Measurements from ENCODE around the gene ZNF615.
"Not testable (repeated sequence)": the region's sequence is repeated elsewhere in the genome, so short reads cannot be mapped to it uniquely, and the experiment has no call there.

ZNF615 gene

DNA sequence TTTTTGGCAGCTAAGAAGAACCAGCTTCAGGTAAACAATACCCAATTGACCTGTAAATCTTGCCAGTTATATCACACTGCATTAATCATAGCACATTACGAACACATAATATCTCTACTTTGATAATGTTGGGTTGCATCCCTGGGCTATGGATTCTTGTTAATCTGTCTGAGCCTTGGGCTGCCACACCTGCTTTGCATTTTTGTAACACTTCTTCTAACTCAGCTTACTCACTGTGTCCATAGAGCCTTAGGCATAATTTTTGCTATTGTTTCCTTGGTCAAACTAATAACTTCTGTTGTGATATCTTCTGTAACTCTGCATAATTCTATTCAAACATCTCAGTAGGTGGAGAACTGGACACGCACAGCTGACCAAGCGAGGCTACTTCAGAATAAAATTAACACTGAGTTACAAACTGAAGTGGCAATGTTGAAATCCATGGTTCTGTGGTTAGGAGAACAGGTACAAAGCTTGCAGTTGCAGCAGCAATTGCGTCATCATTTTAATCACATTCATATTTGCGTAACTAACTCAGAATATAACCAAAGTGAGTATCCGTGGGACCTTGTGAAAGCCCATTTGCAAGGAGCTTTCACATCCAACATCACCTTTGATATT lies 27.8 kb downstream of the ZNF615 start:
- DNase-seq (ENCODE audit: low read depth) = no peak

DNA sequence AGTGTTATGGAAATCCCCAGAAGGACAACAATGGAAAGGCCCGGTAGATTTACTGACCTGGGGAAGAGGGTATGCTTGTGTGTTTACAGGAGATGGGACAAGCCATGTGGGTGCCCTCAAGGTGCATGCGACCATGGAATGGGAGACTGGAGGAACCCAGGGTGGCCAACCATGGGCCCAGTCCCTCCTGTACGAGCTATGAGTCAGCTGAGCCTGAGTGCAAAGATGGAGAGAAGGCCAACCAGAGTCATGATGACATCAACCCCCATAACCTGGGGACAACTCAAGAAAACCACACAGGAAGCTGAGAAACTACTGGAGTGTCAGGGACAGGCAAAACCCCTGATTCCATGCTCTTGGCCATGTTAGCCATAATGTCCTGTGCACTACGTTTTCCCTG lies 29.1 kb downstream of the ZNF615 start:
- no peak for DNase-seq (ENCODE audit: low read depth)

DNA sequence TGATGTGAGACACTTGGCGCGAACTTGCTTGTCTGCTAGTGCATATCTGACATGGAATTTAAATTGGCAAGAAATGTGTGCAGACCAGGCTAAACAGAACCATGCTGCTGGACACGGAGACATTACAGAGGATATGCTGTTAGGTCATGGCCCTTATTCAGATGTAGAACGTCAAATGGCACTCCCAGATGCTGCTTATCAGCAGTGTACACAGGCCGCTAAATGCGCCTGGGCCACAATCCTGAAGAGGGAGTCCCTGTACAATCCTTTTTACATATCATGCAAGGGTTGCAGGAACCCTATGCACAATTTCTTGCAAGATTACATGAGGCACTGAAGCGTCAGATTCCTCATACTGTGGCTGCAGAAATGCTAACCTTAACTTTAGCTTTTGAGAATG lies 30.7 kb downstream of the ZNF615 start:
- DNase-seq (ENCODE audit: low read depth) = no peak

DNA sequence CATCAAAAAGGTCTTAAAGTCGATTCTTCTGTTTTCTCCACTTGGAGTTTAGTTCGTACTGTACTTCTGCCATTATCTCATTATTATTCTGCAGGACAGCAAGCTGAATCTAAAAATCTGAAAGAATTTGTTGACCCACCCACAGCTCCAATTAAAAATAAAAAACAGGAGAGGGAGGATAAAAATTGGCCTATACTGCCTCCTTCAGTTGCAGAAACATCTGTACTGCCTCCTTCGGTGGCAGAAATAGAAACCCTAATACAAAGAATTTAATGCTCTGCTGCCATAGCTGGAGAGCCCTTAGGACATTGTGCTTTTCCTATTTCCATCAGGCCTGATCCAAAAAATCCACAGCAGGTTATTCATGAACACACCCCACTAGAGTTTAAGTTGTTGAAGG lies 31.2 kb downstream of the ZNF615 start:
- no peak for DNase-seq (ENCODE audit: low read depth)

DNA sequence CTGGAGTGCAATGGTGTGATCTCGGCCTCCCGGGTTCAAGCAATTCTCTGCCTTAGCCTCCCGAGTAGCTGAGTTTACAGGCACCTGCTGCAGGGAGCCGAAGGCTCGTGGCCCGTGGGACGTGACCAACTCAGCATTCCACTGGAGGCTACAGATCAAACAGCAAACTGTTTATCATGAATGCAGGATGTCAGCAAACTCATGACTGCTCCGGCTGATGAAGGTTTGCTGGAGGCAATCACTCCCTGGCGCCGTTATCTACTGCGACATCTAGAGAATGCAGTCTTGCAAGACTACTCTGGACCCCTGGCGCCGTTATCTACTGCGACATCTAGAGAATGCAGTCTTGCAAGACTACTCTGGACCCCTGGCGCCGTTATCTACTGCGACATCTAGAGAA lies 32.2 kb downstream of the ZNF615 start:
- DNase-seq (ENCODE audit: low read depth) = not testable (repeated sequence)

DNA sequence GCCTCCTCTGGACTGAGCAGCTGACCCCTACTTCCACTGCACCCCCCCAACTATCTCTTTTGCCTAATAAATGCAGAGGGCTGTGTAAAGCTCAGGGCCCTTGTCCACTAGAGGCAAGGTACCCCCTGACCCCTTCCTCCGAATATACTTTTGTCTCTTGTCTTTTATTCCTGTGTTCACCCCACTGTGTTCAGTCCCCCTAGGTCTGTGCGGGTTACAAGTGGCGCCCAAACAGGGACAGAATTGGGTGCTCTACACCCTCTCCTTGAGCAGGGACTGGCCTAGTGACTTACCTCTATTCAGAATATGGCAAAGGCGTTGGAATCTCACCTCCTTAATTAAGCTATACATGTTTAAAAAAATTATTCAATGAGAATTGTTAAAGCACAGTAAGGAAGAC lies 36.4 kb downstream of the ZNF615 start:
- DNase-seq (ENCODE audit: low read depth) = no peak

DNA sequence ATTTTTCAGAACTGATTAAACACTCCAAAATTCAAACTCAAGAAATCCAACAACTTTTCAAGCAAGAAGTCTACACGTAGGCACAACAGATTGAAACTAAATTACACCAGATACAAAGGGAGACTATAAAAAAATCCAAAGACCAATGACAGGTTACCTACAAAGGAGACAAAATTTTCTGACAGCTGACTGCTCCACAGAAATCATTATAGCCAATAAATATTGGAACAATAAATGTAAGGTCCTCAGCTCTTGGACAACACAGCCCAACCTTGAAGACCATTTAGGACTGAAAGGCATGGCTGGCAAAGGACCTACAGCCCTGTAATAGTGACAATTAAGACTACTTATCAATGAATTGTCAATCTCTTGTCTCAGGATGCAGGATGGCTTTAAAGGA lies 37.3 kb downstream of the ZNF615 start:
- no peak for DNase-seq (ENCODE audit: low read depth)

DNA sequence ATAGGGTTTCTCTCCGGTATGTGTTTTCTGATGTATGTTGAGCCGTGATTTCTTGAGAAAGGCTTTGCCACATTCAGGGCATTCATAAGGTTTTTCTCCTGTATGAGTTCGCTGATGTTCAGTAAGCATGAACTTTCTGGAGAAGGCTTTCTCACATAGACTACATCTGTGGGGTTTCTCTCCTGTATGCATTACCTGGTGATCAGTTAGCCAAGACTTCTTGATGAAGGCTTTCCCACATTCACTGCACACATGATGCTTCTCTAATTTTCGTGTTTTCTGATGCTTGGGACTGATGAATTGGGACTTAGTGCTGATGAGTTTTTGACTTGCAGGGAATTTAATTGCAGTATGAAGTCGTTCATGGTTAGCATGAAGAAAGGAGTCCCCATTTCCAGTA lies 42.4 kb downstream of the ZNF615 start:
- no peak for DNase-seq (ENCODE audit: low read depth)

DNA sequence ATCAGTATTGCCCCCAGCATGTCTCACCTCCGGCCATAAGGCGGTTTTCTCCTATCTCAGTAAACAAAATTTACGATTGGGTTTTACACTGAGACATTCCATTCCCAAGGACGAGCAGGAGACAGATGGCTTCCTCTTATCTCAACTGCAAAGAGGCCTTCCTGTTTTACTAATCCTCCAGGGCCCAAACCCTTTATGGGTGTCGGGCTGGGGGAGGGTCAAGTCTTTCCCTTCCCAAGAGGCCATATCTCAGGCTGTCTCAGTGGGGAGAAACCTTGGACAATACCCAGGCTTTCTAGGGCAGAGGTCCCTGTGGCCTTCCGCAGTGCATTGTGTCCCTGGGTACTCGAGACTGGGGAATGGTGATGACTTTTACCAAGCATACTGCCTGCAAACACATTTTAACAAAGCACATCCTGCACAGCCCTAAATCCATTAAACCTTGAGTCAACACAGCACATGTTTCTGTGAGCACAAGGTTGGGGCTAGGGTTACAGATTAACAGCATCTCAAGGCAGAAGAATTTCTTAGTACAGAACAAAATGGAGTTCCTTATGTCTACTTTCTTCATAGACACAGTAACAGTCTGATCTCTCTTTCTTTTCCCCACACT lies 47.3 kb downstream of the ZNF615 start:
- DNase-seq (ENCODE audit: low read depth) = not testable (repeated sequence)

DNA sequence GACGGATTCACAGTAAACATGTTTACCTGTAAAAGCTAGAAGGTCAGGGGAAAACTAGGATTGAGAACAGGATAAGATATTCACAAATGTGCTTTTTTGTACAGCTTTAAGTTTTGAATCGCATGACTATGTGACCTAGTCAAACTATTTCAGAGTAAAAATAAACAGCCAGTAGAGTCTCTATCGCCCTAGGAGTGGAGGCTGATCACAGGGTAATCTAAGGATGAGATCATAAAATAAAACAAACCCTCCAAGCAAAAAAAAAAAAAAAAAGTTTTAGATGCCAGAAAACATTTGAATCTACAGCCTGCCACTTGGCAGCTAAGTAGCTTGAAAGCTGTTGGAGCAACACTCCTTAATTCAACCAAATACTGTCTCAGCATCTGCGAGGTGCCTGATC lies 48.2 kb downstream of the ZNF615 start:
- no peak for DNase-seq (ENCODE audit: low read depth)

DNA sequence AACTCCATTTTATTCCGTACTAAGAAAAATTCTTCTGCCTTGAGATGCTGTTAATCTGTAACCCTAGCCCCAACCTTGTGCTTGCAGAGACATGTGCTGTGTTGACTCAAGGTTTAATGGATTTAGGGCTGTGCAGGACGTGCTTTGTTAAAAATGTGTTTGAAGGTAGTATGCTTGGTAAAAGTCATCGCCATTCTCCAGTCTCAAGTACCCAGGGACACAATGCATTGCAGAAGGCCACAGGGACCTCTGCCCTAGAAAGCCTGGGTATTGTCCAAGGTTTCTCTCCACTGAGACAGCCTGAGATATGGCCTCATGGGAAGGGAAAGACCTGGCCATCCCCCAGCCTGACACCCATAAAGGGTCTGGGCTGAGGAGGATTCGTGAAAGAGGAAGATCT lies 50.2 kb downstream of the ZNF615 start:
- not testable (repeated sequence) for DNase-seq (ENCODE audit: low read depth)

DNA sequence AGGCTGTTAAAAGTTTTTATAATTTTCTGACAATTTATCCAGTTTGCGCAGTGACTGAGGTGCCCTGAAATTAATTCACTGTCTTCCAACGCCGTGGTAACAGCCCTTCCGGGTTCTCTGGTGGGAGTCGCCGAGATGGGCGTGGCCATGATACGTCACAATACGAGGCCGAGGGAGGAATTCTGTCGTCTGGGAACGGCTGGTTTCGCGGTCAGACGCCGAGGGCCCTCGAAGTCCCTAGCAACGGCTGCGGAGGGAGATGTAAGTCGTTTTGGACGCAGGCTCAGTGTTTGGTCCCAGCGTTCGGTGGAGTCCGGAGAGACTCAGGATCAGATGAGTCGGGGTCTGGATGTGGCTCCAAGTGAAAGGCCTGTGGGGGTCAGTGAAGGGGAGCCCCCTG lies 59.0 kb downstream of the ZNF615 start:
- DNase-seq (ENCODE audit: low read depth) = no peak

DNA sequence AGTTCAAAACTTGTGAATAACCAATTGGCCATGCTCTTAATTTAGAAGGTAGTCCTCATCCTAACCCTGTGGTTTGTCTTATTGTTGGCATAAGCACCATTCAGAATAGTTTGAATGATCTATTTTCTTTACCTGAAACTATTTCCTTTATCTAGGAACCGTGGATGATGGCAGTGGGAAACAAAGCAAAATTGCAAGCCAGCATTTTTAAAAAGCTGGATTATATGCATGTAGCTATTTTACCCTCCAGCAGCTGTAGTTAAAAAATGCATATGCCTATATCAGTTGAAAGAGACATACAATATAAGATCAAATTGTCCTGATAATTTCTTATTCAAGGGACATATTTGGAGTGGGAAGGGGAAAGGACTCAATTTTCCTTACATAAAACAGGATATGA lies 61.4 kb downstream of the ZNF615 start:
- DNase-seq (ENCODE audit: low read depth) = no peak

DNA sequence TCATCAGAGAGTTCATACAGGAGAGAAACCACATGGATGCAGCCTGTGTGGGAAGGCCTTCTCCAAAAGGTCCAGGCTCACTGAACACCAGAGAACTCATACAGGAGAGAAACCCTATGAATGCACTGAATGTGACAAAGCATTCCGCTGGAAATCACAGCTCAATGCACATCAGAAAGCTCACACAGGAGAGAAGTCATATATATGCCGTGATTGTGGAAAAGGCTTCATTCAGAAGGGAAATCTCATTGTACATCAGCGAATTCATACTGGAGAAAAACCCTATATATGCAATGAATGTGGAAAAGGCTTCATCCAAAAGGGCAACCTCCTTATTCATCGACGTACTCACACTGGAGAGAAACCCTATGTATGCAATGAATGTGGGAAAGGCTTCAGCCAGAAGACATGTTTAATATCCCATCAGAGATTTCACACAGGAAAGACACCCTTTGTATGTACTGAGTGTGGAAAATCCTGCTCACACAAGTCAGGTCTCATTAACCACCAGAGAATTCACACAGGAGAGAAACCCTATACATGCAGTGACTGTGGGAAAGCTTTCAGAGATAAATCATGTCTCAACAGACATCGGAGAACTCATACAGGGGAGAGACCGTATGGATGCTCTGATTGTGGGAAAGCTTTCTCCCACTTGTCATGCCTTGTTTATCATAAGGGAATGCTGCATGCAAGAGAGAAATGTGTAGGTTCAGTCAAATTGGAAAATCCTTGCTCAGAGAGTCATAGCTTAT lies 63.0 kb downstream of the ZNF615 start:
- DNase-seq (ENCODE audit: low read depth) = no peak

Measured in stimulated activated CD8-positive, alpha-beta memory T cell treated with anti-CD3 and anti-CD28 coated beads, Interleukin-7, amount 100 ng/mL, for 24 hours (primary cell).